ENCODE measurements around the gene RAP1GDS1.
"Not testable (repeated sequence)": the region's sequence is repeated elsewhere in the genome, so short reads cannot be mapped to it uniquely, and the experiment has no call there.

The RAP1GDS1 gene

GRCh38 chr4:98358630-98359248 is 97.6 kb downstream of the RAP1GDS1 start:
- no peak for DNase-seq

- DNase-seq, result no peak
Measured at GRCh38 chr4:98359646-98360045, 98.5 kb downstream of the RAP1GDS1 start.

GRCh38 chr4:98363431-98363830 is 102.2 kb downstream of the RAP1GDS1 start:
- no peak for DNase-seq

- not testable (repeated sequence) for DNase-seq
Measured at GRCh38 chr4:98366275-98366674, 105.1 kb downstream of the RAP1GDS1 start.

- DNase-seq, result not testable (repeated sequence)
Measured at GRCh38 chr4:98368000-98368399, 106.8 kb downstream of the RAP1GDS1 start.

- DNase-seq, result no peak
Measured at GRCh38 chr4:98369322-98369721, 108.1 kb downstream of the RAP1GDS1 start.

- DNase-seq, result no peak
Measured at GRCh38 chr4:98374643-98375042, 113.5 kb downstream of the RAP1GDS1 start.

- no peak for DNase-seq
Measured at GRCh38 chr4:98377559-98377958, 116.4 kb downstream of the RAP1GDS1 start.

GRCh38 chr4:98381306-98381705 is 120.1 kb downstream of the RAP1GDS1 start:
- DNase-seq, result no peak

- DNase-seq, result no peak
Measured at GRCh38 chr4:98383431-98384106, 122.4 kb downstream of the RAP1GDS1 start.

- DNase-seq, result no peak
Measured at GRCh38 chr4:98385831-98386230, 124.6 kb downstream of the RAP1GDS1 start.

GRCh38 chr4:98387345-98388026 is 126.3 kb downstream of the RAP1GDS1 start:
- DNase-seq, result no peak

- no peak for DNase-seq
Measured at GRCh38 chr4:98394134-98394533, 132.9 kb downstream of the RAP1GDS1 start.

- DNase-seq, result no peak
Measured at GRCh38 chr4:98399915-98400314, 138.7 kb downstream of the RAP1GDS1 start.

GRCh38 chr4:98406819-98407218 is 145.6 kb downstream of the RAP1GDS1 start:
- DNase-seq, result no peak

GRCh38 chr4:98411731-98412130 is 150.5 kb downstream of the RAP1GDS1 start:
- DNase-seq, result no peak

GRCh38 chr4:98416844-98417243 is 155.7 kb downstream of the RAP1GDS1 start:
- no peak for DNase-seq

- not testable (repeated sequence) for DNase-seq
Measured at GRCh38 chr4:98420151-98420550, 159.0 kb downstream of the RAP1GDS1 start.

GRCh38 chr4:98421111-98421510 is 159.9 kb downstream of the RAP1GDS1 start:
- no peak for DNase-seq

GRCh38 chr4:98423009-98423408 is 161.8 kb downstream of the RAP1GDS1 start:
- no peak for DNase-seq

GRCh38 chr4:98430708-98431403 is 169.7 kb downstream of the RAP1GDS1 start:
- DNase-seq, result no peak

- no peak for DNase-seq
Measured at GRCh38 chr4:98433691-98434090, 172.5 kb downstream of the RAP1GDS1 start.

- DNase-seq, result no peak
Measured at GRCh38 chr4:98434816-98435215, 173.6 kb downstream of the RAP1GDS1 start.

GRCh38 chr4:98444371-98444770 is 183.2 kb downstream of the RAP1GDS1 start:
- no peak for DNase-seq

All from NCI-H187 treated with DMSO at 0.1 percent for 48 hours (cell line).